Neural cell (in vitro differentiated cells): Measurements from ENCODE around the gene CLEC20A.

Experiments
- POLR2AphosphoS5 ChIP-seq: IDR thresholded peaks from 2 replicates; pipeline ENCODE4 v1.6.1; 2012
- TF ChIP-seq, protein P1 (sequence below): fragments of 450-650 bp; IDR thresholded peaks from 2 replicates; pipeline ENCODE4 v1.5.1; 2014; ENCODE audit warnings: antibody characterized with exemption, mild to moderate bottlenecking, moderate library complexity; ENCODE audit not compliant: poor library complexity, severe bottlenecking

DNA sequence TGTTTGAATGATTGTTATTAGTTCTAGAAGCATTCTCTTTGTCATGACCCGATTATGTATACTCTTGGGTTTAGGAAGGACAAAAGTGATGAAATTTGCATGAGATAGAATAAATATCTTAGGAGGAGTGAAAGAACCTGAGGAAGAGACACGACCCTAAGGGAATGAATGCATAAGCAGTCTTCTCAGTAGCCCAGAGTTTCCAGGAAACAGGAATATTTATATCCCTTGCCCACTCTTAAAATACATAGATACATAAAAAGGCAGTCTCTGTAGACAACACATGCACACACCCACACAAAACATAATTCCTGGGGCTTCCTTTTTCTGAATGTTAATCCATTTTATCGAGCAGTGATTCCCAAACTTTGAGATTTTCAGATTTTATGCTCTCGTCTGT lies 19.4 kb downstream of the CLEC20A start:
- TF ChIP-seq, protein P1, sequence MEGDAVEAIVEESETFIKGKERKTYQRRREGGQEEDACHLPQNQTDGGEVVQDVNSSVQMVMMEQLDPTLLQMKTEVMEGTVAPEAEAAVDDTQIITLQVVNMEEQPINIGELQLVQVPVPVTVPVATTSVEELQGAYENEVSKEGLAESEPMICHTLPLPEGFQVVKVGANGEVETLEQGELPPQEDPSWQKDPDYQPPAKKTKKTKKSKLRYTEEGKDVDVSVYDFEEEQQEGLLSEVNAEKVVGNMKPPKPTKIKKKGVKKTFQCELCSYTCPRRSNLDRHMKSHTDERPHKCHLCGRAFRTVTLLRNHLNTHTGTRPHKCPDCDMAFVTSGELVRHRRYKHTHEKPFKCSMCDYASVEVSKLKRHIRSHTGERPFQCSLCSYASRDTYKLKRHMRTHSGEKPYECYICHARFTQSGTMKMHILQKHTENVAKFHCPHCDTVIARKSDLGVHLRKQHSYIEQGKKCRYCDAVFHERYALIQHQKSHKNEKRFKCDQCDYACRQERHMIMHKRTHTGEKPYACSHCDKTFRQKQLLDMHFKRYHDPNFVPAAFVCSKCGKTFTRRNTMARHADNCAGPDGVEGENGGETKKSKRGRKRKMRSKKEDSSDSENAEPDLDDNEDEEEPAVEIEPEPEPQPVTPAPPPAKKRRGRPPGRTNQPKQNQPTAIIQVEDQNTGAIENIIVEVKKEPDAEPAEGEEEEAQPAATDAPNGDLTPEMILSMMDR = no peak
- no peak for TF ChIP-seq POLR2AphosphoS5
